GM12878 (cell line): ENCODE results near the gene PCSK9. TPM values are rescaled to one million over a fixed set of nuclear protein-coding genes. Genes with fewer than 3 reads are reported as not detected.

Source experiments
- ATAC-seq: fragments of 200-7000 bp; cut with Tn5 transposase; 3 replicates; pipeline ENCODE4 v1.9.1; 2020; ENCODE audit warnings: mild to moderate bottlenecking, moderate library complexity
- BruUV-seq: library from RNA; stranded (reverse); fragments of 400-500 nt; replicated peaks from 2 replicates; lab custom pipeline; 2021; lab: Mats Ljungman, UMichigan
- CTCF ChIA-PET: fragments of 300-600 bp; sonication (Branson Sonifier 250); formaldehyde crosslinking; extraction: SDS; loops from one replicate; lab custom pipeline; 2021; ENCODE audit warnings: inconsistent platforms; lab: Yijun Ruan, JAX
- POLR2A ChIA-PET: fragments of 350-600 bp; formaldehyde crosslinking; extraction: SDS; loops from one replicate; lab custom pipeline; 2021; ENCODE audit warnings: inconsistent platforms; lab: Charles Lee
- RAD21 ChIA-PET: fragments of 300-600 bp; sonication (Branson Sonifier 250); formaldehyde crosslinking; loops from one replicate; lab custom pipeline; 2023; ENCODE audit warnings: antibody characterized with exemption; ENCODE audit not compliant: unreplicated experiment; lab: Charles Lee
- SMC1A ChIA-PET: fragments of 300-600 bp; sonication (Branson Sonifier 250); formaldehyde crosslinking; loops from one replicate; lab custom pipeline; 2023; ENCODE audit not compliant: unreplicated experiment, uncharacterized antibody; lab: Charles Lee
- DNase-seq: peaks from one replicate; pipeline ENCODE4 v3.0.0-alpha.2; 2011; ENCODE audit warnings: low read depth, low spot score
- FAIRE-seq: peaks from 3 replicates; lab custom pipeline; 2011; peaks lifted over from hg19 to GRCh38; lab: Jason Lieb, UNC
- H2AFZ ChIP-seq: 2 replicates; pipeline ENCODE4 v1.6.0; 2011; ENCODE audit warnings: low read depth, low read length, control low read depth; ENCODE audit not compliant: control insufficient read depth
- H3K27ac ChIP-seq: 2 replicates; pipeline ENCODE4 v1.5.1; 2011; ENCODE audit warnings: control low read depth; ENCODE audit not compliant: control insufficient read depth, insufficient read depth
- H3K27me3 ChIP-seq, 2 experiments: replicated peaks in 1 of 2; 2 replicates each; pipeline versions ENCODE4 v1.6.0 to v1.6.1; 2011; ENCODE audit warnings: low read length in 1 of 2; ENCODE audit not compliant: control insufficient read depth in 2 of 2, insufficient read depth in 2 of 2
- H3K36me3 ChIP-seq, 2 experiments: 2 replicates each; pipeline ENCODE4 v1.5.1; 2011; ENCODE audit warnings: low read length in 1 of 2; ENCODE audit not compliant: control insufficient read depth in 2 of 2, insufficient read depth in 2 of 2
- H3K4me1 ChIP-seq: 2 replicates; pipeline ENCODE4 v1.6.1; 2011; ENCODE audit warnings: mild to moderate bottlenecking, low read length, moderate library complexity, mixed read lengths; ENCODE audit not compliant: control insufficient read depth, insufficient read depth
- H3K4me2 ChIP-seq: 2 replicates; pipeline ENCODE4 v1.6.0; 2011; ENCODE audit warnings: control low read depth; ENCODE audit not compliant: control insufficient read depth, insufficient read depth
- H3K4me3 ChIP-seq: fragments of 200-600 bp; sonication (generic); 2 replicates; pipeline ENCODE4 v1.5.1; 2016
- H3K79me2 ChIP-seq: 2 replicates; pipeline ENCODE4 v1.6.0; 2011; ENCODE audit warnings: low read length; ENCODE audit not compliant: control insufficient read depth, insufficient read depth
- H3K9ac ChIP-seq: 2 replicates; pipeline ENCODE4 v1.8.0; 2011; ENCODE audit warnings: low read length, control low read depth, mixed read lengths; ENCODE audit not compliant: control insufficient read depth, insufficient read depth
- H3K9me3 ChIP-seq: replicated peaks from 3 replicates; pipeline ENCODE4 v1.5.1; 2011; ENCODE audit warnings: mild to moderate bottlenecking, low read length; ENCODE audit not compliant: control insufficient read depth, insufficient read depth
- H4K20me1 ChIP-seq: 2 replicates; pipeline ENCODE4 v1.6.0; 2011; ENCODE audit not compliant: control insufficient read depth, insufficient read depth
- CBX3 ChIP-seq: fragments of 200-600 bp; sonication (generic); IDR thresholded peaks from 2 replicates; pipeline ENCODE4 v1.6.1; 2016; ENCODE audit warnings: low read depth, borderline replicate concordance
- CEBPZ ChIP-seq: fragments of 150-350 bp; IDR thresholded peaks from 2 replicates; pipeline ENCODE4 v1.6.1; 2016; ENCODE audit warnings: low read depth, low read length
- E4F1 ChIP-seq: fragments of 450-650 bp; IDR thresholded peaks from 2 replicates; pipeline ENCODE4 v1.6.1; 2018; ENCODE audit warnings: borderline replicate concordance, mild to moderate bottlenecking; ENCODE audit not compliant: partially characterized antibody
- ELK1 ChIP-seq: IDR thresholded peaks from 2 replicates; pipeline ENCODE4 v1.6.1; 2012; ENCODE audit warnings: low read depth, low read length, improper control_type of control experiment
- JUND ChIP-seq: IDR thresholded peaks from 2 replicates; pipeline ENCODE4 v1.6.1; 2012; ENCODE audit warnings: low read depth, mild to moderate bottlenecking, low read length, improper control_type of control experiment, moderate library complexity
- NFYA ChIP-seq: IDR thresholded peaks from 2 replicates; pipeline ENCODE4 v1.6.1; 2011; ENCODE audit warnings: low read depth, mild to moderate bottlenecking, low read length, improper control_type of control experiment, borderline replicate concordance
- PML ChIP-seq: IDR thresholded peaks from 2 replicates; pipeline ENCODE4 v1.6.1; 2012; ENCODE audit warnings: low read length, inconsistent platforms
- POLR2AphosphoS2 ChIP-seq: IDR thresholded peaks from 2 replicates; pipeline ENCODE4 v1.6.1; 2011; ENCODE audit warnings: low read depth, mild to moderate bottlenecking, low read length, improper control_type of control experiment, moderate library complexity
- RELA ChIP-seq: fragments of 450-650 bp; IDR thresholded peaks from 2 replicates; pipeline ENCODE4 v1.8.0; 2014; ENCODE audit warnings: borderline replicate concordance; ENCODE audit not compliant: partially characterized antibody
- RUNX3 ChIP-seq: IDR thresholded peaks from 2 replicates; pipeline ENCODE4 v1.6.1; 2012; ENCODE audit warnings: low read length, inconsistent platforms
- SIX5 ChIP-seq: IDR thresholded peaks from 2 replicates; pipeline ENCODE4 v1.6.1; 2011; ENCODE audit warnings: mild to moderate bottlenecking, low read depth, low read length, moderate library complexity; ENCODE audit not compliant: severe bottlenecking
- SMARCA5 ChIP-seq: fragments of 450-650 bp; IDR thresholded peaks from 2 replicates; pipeline ENCODE4 v1.6.1; 2017; ENCODE audit warnings: mild to moderate bottlenecking
- TCF3 ChIP-seq: IDR thresholded peaks from 2 replicates; pipeline ENCODE4 v1.6.1; 2012; ENCODE audit warnings: low read depth, mild to moderate bottlenecking, low read length, borderline replicate concordance; ENCODE audit not compliant: insufficient read depth
- ZNF622 ChIP-seq: fragments of 450-650 bp; IDR thresholded peaks from 2 replicates; pipeline ENCODE4 v1.6.1; 2017; ENCODE audit warnings: mild to moderate bottlenecking, inconsistent platforms
- WGBS: methylation state at CpG from one replicate; pipeline ENCODE4 v1.1.6; 2016; ENCODE audit warnings: low lambda C conversion rate; ENCODE audit not compliant: insufficient replicate concordance, insufficient coverage; ENCODE audit errors: missing lambda C conversion rate; 5-methylcytosine and 5-hydroxymethylcytosine counted together
- in situ Hi-C: fragments of 300-500 bp; cut with MboI; formaldehyde crosslinking; loops from 9 replicates; pipeline ENCODE4 v1.14.3; 2018; ENCODE audit warnings: mixed read lengths
- intact Hi-C: fragments of 100-400 bp; cut with micrococcal nuclease; formaldehyde crosslinking; loops from one replicate; pipeline ENCODE4 v1.14.2; 2022; ENCODE audit not compliant: unreplicated experiment
- polyA plus RNA-seq, 11 experiments: library from polyadenylated mRNA; depleted of rRNA in 4 of 11; unstranded in 6 of 11; stranded (reverse) in 5 of 11; fragments of >200 nt; fragmentation: Nextera tagmentation in 4 of 11; fragmentation: Illumina TruSeq in 1 of 11; extraction: Ambion mirVana in 4 of 11; extraction: Trizol in 1 of 11; gene quantifications; 1 replicate in 1 of 11; 2 replicates in 10 of 11; pipeline versions ENCODE4 v1.2.1 to v1.2.3, GENCODE V29; 2011 to 2016; ENCODE audit warnings: inconsistent platforms in 2 of 11, missing spikeins in 2 of 11, low read depth in 1 of 11
- total RNA-seq, 4 experiments: library from RNA; depleted of rRNA in 3 of 4; stranded (reverse); fragments of >200 nt in 3 of 4; fragmentation: Illumina TruSeq in 1 of 4; extraction: Trizol in 1 of 4; gene quantifications; 2 replicates each; pipeline versions ENCODE4 v1.2.1 to v1.2.3, GENCODE V29; 2013 to 2021

Gene PCSK9
- total and polyA plus RNA-seq, 10 of the 15 experiments (the other 5 are each of a cell fraction or from before 2014, with no cell fraction given), result 0.03 to 0.15 TPM; not detected in 8

- ChIA-PET RAD21 (interaction anchor here (5.0 kb wide), 1 partner anchor 47 kb away, joined by 156 read pairs; no protein-coding TSS in a partner anchor), SMC1A (interaction anchor here (1.1 to 6.7 kb wide), 4 partner anchors 11 to 55 kb away, joined by 3 to 147 read pairs (median 7); no protein-coding TSS in a partner anchor), POLR2A (no interaction called here), CTCF (interaction anchor here (1.1 to 19.5 kb wide), 3 partner anchors 25 to 47 kb away, joined by 5 to 436 read pairs (median 6); no protein-coding TSS in a partner anchor)
- H3K9ac ChIP-seq, result no peak overlapping the region
- in situ Hi-C loops, result loop anchor here (5.0 kb wide), 1 partner anchor 43 kb away; no protein-coding TSS in a partner anchor
- H3K27me3 ChIP-seq, result peaks cover 2 to 5% of the 10 kb centered on the region in 2 experiments
- peaks cover 3% of the 10 kb centered on the region; the same call in 1 of the 2 replicates for H3K4me1 ChIP-seq
- no peaks in the 10 kb centered on the region for H3K36me3 ChIP-seq
- H3K79me2 ChIP-seq, result no peaks in the 10 kb centered on the region
- H4K20me1 ChIP-seq, result no peaks in the 10 kb centered on the region; the same call in 1 of the 2 replicates
- H3K4me3 ChIP-seq, result no peak overlapping the region
- 45% methylated on average over 12 of the region's 12 CpGs for WGBS
- no peak overlapping the region for H3K27ac ChIP-seq
- intact Hi-C loops, result no loop called here
- H2AFZ ChIP-seq, result no peak overlapping the region
- no peak for FAIRE-seq
- H3K9me3 ChIP-seq, result no peaks in the 10 kb centered on the region
- BruUV-seq, result no TSS peak
- TF ChIP-seq PML (no peak), CBX3 (no peak), ZNF622 (no peak), CEBPZ (no peak), POLR2AphosphoS2 (no peak), NFYA (no peak), SIX5 (no peak), ELK1 (no peak), RELA (no peak), SMARCA5 (no peak), JUND (no peak), RUNX3 (no peak), E4F1 (no peak), TCF3 (no peak)
- H3K4me2 ChIP-seq, result no peak overlapping the region
- ATAC-seq, result no peak
- no peak for DNase-seq
Observed at GRCh38 chr1:54995013-54995760, 44.2 kb upstream of the PCSK9 start.
